ENCODE measurements around the gene PLA2G3.

Gene PLA2G3

GRCh38 chr22:31148488-31148887 is 8.2 kb upstream of the PLA2G3 start:
- DNase-seq: no peak

GRCh38 chr22:31144223-31144622 is 3.9 kb upstream of the PLA2G3 start:
- DNase-seq: no peak

- DNase-seq: no peak
Observed at GRCh38 chr22:31143537-31143936, 3.2 kb upstream of the PLA2G3 start.

GRCh38 chr22:31143038-31143437 is 2.7 kb upstream of the PLA2G3 start:
- DNase-seq: no peak

GRCh38 chr22:31142285-31142684 is 2.0 kb upstream of the PLA2G3 start:
- DNase-seq: no peak

GRCh38 chr22:31141551-31141950 is 1.2 kb upstream of the PLA2G3 start:
- no peak for DNase-seq

- no peak for DNase-seq
Observed at GRCh38 chr22:31140746-31141145, 438 bp upstream of the PLA2G3 start.

GRCh38 chr22:31139066-31139465 is 1.2 kb downstream of the PLA2G3 start:
- no peak for DNase-seq

GRCh38 chr22:31138126-31138525 is 2.2 kb downstream of the PLA2G3 start:
- DNase-seq: no peak

GRCh38 chr22:31137721-31138120 is 2.6 kb downstream of the PLA2G3 start:
- no peak for DNase-seq

GRCh38 chr22:31136711-31137110 is 3.6 kb downstream of the PLA2G3 start:
- no peak for DNase-seq

- DNase-seq: no peak
Observed at GRCh38 chr22:31136155-31136554, 4.2 kb downstream of the PLA2G3 start.

- no peak for DNase-seq
Observed at GRCh38 chr22:31135706-31136105, 4.6 kb downstream of the PLA2G3 start.

- no peak for DNase-seq
Observed at GRCh38 chr22:31134688-31135087, 5.6 kb downstream of the PLA2G3 start.

GRCh38 chr22:31133911-31134310 is 6.4 kb downstream of the PLA2G3 start:
- DNase-seq: no peak

- DNase-seq: no peak
Observed at GRCh38 chr22:31130873-31131272, 9.4 kb downstream of the PLA2G3 start.

- no peak for DNase-seq
Observed at GRCh38 chr22:31128156-31128555, 12.2 kb downstream of the PLA2G3 start.

- no peak for DNase-seq
Observed at GRCh38 chr22:31127181-31127772, 13.0 kb downstream of the PLA2G3 start.

GRCh38 chr22:31126869-31127175 is 13.5 kb downstream of the PLA2G3 start:
- DNase-seq: no peak

GRCh38 chr22:31126128-31126868 is 14.0 kb downstream of the PLA2G3 start:
- no peak for DNase-seq

GRCh38 chr22:31125521-31126117 is 14.7 kb downstream of the PLA2G3 start:
- no peak for DNase-seq

- DNase-seq: no peak
Observed at GRCh38 chr22:31124811-31125465, 15.4 kb downstream of the PLA2G3 start.

- no peak for DNase-seq
Observed at GRCh38 chr22:31124290-31124689, 16.0 kb downstream of the PLA2G3 start.

GRCh38 chr22:31123292-31123602 is 17.1 kb downstream of the PLA2G3 start:
- no peak for DNase-seq

Data from activated T-cell treated with anti-CD3 and anti-CD28 coated beads, Interleukin-2, amount 50 U/mL, for 1 hour (primary cell).